Cortex of kidney (tissue), 1 donor: Measurements from ENCODE around the gene DAPK1.

Experiments used
- DNase-seq: peaks from one replicate; lab custom pipeline; 2025; lab: John Stamatoyannopoulos, UW

Gene DAPK1

GRCh38 chr9:87643778-87644570 lies 146.3 kb downstream of the DAPK1 start:
- DNase-seq, result no peak

- no peak for DNase-seq
Measured at GRCh38 chr9:87644659-87645058, 147.0 kb downstream of the DAPK1 start.

GRCh38 chr9:87646546-87646945 lies 148.9 kb downstream of the DAPK1 start:
- no peak for DNase-seq

GRCh38 chr9:87647114-87647513 lies 149.4 kb downstream of the DAPK1 start:
- no peak for DNase-seq

GRCh38 chr9:87648606-87649005 lies 150.9 kb downstream of the DAPK1 start:
- DNase-seq, result no peak

- no peak for DNase-seq
Measured at GRCh38 chr9:87650611-87651295, 153.1 kb downstream of the DAPK1 start.

- DNase-seq, result no peak
Measured at GRCh38 chr9:87651431-87651830, 153.8 kb downstream of the DAPK1 start.

GRCh38 chr9:87653941-87654340 lies 156.3 kb downstream of the DAPK1 start:
- DNase-seq, result no peak

- DNase-seq, result no peak
Measured at GRCh38 chr9:87655731-87656130, 158.1 kb downstream of the DAPK1 start.

GRCh38 chr9:87656485-87656884 lies 158.8 kb downstream of the DAPK1 start:
- DNase-seq, result no peak

GRCh38 chr9:87657190-87657589 lies 159.5 kb downstream of the DAPK1 start:
- no peak for DNase-seq

GRCh38 chr9:87657893-87658292 lies 160.2 kb downstream of the DAPK1 start:
- DNase-seq, result no peak

GRCh38 chr9:87658511-87658910 lies 160.8 kb downstream of the DAPK1 start:
- no peak for DNase-seq

- DNase-seq, result no peak
Measured at GRCh38 chr9:87659534-87660419, 162.1 kb downstream of the DAPK1 start.

GRCh38 chr9:87661241-87661640 lies 163.6 kb downstream of the DAPK1 start:
- DNase-seq, result no peak

GRCh38 chr9:87662808-87663528 lies 165.3 kb downstream of the DAPK1 start:
- no peak for DNase-seq

GRCh38 chr9:87663556-87663955 lies 165.9 kb downstream of the DAPK1 start:
- DNase-seq, result no peak

GRCh38 chr9:87664153-87665060 lies 166.7 kb downstream of the DAPK1 start:
- no peak for DNase-seq

- no peak for DNase-seq
Measured at GRCh38 chr9:87665505-87665904, 167.8 kb downstream of the DAPK1 start.

- DNase-seq, result no peak
Measured at GRCh38 chr9:87667164-87667738, 169.6 kb downstream of the DAPK1 start.
